GM19468 (cell line): ENCODE data around the gene ZDBF2.
"Not testable (repeated sequence)": the region's sequence is repeated elsewhere in the genome, so short reads cannot be mapped to it uniquely, and the experiment has no call there.

ENCODE experiments used
- ATAC-seq: cut with Tn5 transposase; IDR thresholded peaks from one replicate; pipeline ENCODE4 v1.9.1; 2021; ENCODE audit warnings: mild to moderate bottlenecking, moderate library complexity, moderate number of reproducible peaks; ENCODE audit not compliant: unreplicated experiment; ENCODE audit errors: extremely low read depth

Gene ZDBF2

DNA sequence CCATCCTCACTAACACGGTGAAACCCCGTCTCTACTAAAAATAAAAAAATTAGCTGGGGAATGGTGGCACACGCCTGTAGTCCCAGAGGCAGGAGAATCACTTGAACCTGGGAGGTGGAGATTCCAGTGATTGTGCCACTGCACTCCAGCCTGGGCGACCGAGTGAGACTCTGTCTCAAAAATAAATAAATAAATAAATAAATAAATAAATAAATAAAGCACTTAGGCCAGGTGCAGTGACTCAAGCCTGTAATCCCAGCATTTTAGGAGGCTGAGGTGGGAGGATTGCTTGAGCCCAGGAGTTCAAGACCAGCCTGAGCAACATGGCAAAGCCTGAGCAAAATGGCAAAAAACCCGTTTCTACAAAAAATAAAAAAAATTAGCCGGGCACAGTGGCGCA, 15.8 kb upstream of the ZDBF2 start:
- ATAC-seq = not testable (repeated sequence)

DNA sequence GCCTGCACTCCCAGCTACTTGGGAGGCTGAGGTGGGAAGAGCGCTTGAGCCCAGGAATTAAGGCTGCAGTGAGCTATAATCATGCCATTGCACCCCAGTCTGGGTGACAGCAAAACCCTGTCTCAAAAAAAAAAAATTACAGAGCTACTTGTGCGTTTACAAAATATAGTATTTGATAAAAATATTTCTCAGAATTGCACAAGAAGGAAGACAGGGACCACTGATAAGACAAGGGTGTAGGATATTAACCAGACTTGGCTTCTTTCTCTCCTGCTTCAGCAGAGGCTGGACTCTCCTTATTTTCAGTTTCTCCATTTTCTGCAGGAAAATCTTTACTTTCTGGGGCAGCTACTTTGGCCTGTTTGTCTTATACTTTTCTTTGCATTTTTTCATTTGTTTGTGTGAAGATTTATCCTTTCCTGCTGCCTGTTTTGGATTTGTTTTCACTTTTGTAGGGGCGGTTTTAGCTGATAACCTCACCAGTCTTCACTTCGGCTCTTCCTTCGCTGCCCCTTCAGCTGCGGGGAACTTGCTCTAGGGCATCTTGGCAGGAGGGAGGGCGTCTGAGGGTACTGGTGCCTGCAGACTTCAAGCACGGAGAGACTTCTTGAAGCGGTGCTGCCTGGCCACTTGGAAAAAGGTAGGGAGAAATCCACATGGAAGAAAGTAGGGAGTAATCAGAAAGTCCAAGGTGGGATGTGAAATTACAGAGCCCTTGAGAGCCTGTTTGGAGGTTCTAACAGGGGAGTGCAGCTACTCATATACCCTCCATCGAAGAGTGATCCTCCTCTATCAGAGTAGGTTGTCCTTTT, 14.9 kb upstream of the ZDBF2 start:
- no peak for ATAC-seq

DNA sequence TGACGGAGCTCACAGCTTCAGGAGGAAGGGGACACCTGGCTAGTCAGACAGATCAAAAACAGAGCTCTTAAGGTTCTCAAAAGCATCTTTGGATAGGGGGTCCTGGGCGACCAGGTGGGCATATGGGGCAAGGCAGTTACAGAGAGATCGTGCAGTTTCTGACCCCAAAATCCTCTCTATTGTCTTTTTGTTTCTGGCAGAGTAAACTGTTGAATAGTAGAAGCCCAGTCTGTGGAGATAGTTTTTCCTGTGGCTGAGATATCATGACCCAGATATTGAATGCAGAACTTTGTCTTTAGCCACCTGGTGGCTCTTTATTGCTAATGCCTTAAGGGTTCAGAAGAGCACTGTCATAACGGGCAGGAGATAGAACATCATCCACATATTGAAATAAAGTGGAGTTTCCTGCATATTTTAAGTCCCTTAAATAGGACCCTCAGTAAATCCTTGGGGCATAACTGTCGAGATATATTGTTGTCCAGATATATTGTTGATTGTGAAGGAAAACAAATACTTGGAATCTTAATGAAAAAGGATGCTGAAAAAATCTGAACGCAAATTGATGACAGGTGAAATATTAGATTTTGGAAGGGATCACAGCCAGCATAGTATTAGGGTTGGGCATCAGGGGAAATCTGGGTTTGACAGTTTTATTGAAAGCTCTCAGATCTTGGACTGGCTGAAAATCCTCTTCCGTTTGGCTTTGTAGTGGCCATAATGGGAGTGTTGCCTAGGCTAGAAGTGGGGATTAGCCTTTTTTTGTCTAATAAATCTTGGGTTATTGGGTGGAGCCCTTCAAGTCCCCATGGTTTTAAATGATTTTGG, 14.1 kb upstream of the ZDBF2 start:
- ATAC-seq = peak; percentile 31

GRCh38 chr2:206263959-206264603, 10.4 kb upstream of the ZDBF2 start:
- no peak for ATAC-seq

GRCh38 chr2:206266130-206267125, 8.0 kb upstream of the ZDBF2 start:
- no peak for ATAC-seq

- ATAC-seq = no peak
Measured at GRCh38 chr2:206267567-206267966, 6.9 kb upstream of the ZDBF2 start.

DNA sequence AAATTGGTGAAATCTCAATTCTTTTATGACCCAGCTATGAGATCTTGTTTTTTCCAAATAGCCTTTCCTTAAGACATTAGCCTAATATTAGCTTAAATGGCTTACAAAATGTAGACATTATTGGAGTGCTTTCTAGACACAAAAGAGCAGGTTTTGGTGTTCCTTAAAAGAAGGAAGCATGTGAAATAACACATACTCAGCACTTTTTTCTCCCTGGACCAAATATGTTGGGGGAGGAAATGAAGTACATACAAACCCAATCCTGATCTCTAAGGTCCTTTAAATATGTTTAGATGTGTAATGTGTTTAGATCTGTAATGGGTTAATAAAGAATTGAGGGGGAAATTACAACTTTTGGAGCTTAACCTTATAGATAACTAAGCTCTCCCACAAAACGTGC, 3.4 kb upstream of the ZDBF2 start:
- no peak for ATAC-seq

GRCh38 chr2:206273905-206274304, 558 bp upstream of the ZDBF2 start:
- ATAC-seq = no peak

DNA sequence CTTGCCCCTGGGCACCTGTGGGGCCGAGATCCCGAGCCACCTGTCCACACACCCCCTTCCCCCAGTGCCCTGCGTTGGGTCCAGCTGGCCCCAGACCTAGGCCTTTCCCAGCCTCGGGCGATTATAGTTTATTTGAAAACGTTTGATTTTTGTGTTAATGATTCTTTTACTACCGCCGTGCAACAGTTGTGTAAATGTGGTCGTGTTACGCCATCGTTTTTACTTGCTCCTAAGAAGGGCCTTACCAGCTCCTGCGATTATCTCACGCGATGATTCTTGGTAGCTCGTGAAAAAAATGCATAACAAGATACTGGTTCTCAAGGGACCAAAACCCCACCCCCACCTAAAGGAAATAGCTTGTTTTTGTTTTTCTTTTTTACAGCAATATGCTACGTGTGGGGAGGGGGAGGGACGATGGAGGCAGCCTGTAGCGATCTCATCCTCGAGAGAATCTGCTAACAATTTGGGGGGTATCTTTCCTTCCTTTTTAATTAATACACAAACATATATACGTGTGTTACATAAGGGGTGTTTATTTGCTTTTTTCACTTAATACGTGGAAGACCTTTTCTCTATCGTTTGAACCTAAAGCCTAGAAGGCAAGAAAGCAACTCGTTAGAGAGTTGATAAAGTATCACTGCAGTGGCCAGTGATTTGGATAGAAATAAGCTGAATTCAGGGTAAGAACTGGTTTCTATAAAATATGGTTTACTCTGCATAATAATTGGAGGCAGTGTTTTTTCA, 1.0 kb downstream of the ZDBF2 start:
- ATAC-seq = no peak

DNA sequence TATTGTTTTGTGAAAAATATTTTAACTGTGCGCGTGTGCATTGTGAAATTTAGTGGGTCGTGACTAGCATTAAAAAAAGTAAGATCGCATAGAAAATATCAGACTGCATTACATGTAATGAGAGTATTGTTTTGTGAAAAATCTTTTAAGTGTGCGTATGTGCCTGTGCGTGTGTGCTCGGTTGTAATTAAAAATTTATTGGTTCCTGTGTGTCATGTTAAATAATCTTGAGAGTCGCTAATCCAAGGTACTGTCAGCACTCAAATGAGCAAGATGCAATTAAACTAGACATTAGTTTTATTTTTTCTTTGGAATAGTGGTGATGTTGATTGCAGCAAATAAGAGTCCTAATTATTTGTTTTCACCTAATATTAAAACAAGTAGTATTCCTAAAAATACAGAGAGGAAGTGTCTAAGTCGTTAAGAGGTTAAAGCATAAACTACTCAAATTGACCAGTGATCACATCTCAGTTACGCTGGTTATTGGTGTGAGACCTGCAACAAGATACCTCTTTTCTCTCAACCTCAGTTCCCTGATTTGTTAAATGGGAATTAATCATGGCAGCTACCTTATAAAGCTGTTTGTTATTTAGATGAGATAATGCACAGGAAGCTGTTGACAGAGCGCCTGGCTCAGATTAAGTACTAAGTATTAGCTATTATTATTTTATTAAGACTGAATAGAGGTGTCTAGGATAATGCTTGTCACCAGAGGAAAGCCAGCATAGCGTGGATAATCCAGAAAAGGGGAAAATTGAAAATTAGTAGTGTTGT, 1.9 kb downstream of the ZDBF2 start:
- no peak for ATAC-seq

- no peak for ATAC-seq
Measured at GRCh38 chr2:206277503-206277902, 3.0 kb downstream of the ZDBF2 start.

DNA sequence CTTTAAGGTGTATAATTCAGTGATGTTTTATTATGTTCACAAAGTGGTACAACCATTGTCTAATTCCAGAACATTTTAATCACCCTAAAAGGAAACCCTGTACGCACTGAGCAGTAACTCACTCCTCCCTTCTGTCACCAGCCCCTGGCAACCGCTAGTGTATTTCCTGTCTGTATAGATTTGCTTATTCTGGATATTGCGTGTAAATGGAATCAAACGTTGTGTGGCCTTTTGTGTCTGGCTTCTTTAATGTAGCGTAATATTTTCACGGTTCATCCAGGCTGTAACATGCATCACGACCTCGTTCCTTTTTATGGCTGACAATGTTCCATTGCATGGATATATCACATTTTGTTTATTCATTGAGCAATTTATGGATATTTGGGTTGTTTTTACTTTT, 8.3 kb downstream of the ZDBF2 start:
- no peak for ATAC-seq

GRCh38 chr2:206287197-206287596, 12.7 kb downstream of the ZDBF2 start:
- no peak for ATAC-seq

- no peak for ATAC-seq
Measured at GRCh38 chr2:206289391-206289790, 14.9 kb downstream of the ZDBF2 start.

DNA sequence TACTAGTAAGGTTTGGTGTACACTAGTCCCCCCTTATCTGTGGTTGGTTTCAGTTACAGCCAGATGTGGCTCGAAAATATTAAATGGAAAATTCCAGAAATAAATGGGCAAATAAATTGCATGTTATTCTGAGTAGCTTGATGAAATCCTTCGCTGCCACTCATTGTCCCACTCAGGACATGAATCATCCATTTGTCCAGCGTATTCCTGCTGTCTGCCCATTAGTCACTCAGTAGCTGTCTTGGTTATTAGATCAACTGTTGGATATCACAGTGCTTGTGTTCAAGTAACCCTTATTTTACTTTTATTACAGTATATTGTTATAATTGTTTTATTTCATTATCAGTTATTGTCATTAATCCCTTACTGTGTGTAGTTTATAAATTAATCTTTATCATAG, 21.7 kb downstream of the ZDBF2 start:
- ATAC-seq = no peak

DNA sequence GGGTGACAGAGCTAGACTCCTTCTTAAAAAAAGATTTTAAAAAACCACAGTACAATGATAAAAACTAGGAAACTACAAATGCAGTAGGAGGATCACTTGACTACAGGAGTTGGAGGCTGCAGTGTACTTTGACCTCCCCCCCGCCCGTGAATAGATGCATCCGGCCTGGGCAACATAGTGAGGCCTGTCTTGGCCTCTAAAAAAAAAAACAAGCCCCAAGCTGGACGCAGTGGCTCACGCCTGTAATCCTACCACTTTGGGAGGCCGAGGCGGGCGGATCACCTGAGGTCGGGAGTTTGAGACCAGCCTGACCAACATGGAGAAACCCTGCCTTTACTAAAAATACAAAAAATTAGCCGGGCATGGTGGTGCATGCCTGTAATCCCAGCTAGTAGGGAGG, 25.1 kb downstream of the ZDBF2 start:
- not testable (repeated sequence) for ATAC-seq

GRCh38 chr2:206305523-206306245, 31.2 kb downstream of the ZDBF2 start:
- no peak for ATAC-seq

DNA sequence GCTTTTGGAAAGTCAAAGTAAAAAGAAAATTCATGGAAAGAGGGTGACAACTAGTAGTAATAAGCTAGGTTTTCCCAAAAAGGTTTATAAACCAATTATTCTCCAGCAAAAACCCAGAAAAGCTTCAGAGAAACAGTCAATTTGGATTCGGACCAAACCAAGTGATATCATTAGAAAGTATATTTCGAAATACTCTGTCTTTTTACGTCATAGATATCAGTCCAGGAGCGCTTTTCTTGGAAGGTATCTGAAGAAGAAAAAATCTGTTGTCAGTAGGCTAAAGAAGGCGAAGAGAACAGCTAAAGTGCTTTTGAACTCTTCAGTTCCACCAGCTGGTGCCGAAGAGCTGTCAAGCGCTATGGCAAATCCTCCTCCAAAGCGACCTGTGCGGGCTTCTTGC, 36.6 kb downstream of the ZDBF2 start:
- ATAC-seq = no peak
